Stimulated activated naive CD4-positive, alpha-beta T cell (primary cell): ENCODE data around the gene CCL8.

ENCODE experiments used
- DNase-seq, 6 experiments: peaks; one replicate each; lab custom pipeline; 2025; lab: John Stamatoyannopoulos, UW

The CCL8 gene

GRCh38 chr17:34367486-34368195 lies 48.4 kb downstream of the CCL8 start:
- no peak for DNase-seq

GRCh38 chr17:34368196-34368945 lies 49.1 kb downstream of the CCL8 start:
- DNase-seq, result no peak

GRCh38 chr17:34368946-34369500 lies 49.8 kb downstream of the CCL8 start:
- no peak for DNase-seq

GRCh38 chr17:34369571-34369970 lies 50.3 kb downstream of the CCL8 start:
- DNase-seq, result no peak

- no peak for DNase-seq
Observed at GRCh38 chr17:34370376-34370996, 51.3 kb downstream of the CCL8 start.

GRCh38 chr17:34370997-34371395 lies 51.8 kb downstream of the CCL8 start:
- DNase-seq, result no peak
